ENCODE results near the gene CELA2B.

- TF ChIP-seq POLR2A (IDR thresholded peaks at IDR 0.05; ENCODE audit: low read depth): no peak
- TF ChIP-seq, protein P1, sequence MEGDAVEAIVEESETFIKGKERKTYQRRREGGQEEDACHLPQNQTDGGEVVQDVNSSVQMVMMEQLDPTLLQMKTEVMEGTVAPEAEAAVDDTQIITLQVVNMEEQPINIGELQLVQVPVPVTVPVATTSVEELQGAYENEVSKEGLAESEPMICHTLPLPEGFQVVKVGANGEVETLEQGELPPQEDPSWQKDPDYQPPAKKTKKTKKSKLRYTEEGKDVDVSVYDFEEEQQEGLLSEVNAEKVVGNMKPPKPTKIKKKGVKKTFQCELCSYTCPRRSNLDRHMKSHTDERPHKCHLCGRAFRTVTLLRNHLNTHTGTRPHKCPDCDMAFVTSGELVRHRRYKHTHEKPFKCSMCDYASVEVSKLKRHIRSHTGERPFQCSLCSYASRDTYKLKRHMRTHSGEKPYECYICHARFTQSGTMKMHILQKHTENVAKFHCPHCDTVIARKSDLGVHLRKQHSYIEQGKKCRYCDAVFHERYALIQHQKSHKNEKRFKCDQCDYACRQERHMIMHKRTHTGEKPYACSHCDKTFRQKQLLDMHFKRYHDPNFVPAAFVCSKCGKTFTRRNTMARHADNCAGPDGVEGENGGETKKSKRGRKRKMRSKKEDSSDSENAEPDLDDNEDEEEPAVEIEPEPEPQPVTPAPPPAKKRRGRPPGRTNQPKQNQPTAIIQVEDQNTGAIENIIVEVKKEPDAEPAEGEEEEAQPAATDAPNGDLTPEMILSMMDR (IDR thresholded peaks at IDR 0.05): no peak
- no peak for TF ChIP-seq POLR2AphosphoS5 (IDR thresholded peaks at IDR 0.05)
These were observed 29.7 kb upstream of the CELA2B start for GRCh38 chr1:15446212-15446611.

All from esophagus muscularis mucosa (tissue), 3 donors.